ENCODE results near the gene OSM.

The OSM gene

GRCh38 chr22:30263883-30264282 lies 2.8 kb downstream of the OSM start:
- DNase-seq (ENCODE audit: low read depth, low spot score): no peak

DNA sequence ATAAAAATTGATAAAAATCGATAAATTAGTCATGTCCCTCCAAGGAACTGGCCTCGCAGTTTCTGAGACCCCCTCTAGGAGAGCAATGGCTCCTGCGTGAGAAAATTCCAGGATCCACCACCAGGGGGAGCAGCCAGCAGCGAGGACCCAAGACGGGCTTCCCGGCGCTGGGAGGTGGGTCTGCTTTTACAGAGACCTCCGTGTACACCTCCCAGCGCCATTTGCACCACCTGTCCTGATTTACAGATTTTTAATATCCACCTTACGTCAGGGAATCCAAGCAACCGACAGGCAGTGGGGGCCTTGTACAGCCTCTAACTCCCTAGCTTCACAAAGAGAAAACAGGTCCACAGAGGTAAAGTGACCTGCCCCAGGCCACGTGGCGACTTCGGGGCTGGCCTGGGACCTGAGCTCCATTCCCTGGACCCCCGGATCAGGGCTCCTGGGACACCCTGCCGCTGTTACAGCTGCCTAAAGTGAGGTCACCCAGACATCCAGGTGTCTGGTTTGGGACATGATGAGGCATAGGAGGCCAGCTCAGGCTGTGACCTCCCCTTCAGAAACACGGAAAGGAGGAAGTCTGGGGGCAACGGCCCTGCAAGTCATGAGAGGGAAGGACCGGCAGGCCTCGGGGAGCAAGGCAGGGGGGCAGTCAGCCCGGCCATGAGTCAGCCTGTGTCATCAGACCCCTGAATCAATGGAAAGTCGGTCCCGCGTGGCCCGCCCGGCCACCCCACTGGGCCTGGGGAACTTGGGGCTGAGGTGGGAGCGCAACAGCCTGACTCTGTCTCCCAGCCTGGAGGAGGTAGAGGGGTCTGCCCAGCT lies 3.5 kb downstream of the OSM start:
- peak; percentile 87 for DNase-seq (ENCODE audit: low read depth, low spot score)

DNA sequence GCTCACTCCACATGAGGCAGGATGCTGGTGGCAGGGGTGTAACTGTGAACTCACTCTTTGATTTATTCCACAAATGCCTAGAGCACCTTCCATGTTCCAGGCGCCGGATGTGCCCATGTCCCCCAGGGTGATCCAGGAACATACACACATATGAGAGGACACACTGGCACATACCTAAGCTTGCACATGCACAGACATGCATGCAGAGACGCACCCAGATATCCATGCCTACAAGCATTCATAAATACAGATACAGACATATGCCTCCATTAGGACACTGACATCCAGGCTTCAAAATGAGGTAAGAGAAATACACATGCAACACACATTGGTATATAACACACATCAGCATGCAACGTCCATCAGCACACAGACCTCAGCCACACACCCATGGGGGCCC lies 4.5 kb downstream of the OSM start:
- no peak for DNase-seq (ENCODE audit: low read depth, low spot score)

GRCh38 chr22:30261134-30261533 lies 5.5 kb downstream of the OSM start:
- DNase-seq (ENCODE audit: low read depth, low spot score): no peak

DNA sequence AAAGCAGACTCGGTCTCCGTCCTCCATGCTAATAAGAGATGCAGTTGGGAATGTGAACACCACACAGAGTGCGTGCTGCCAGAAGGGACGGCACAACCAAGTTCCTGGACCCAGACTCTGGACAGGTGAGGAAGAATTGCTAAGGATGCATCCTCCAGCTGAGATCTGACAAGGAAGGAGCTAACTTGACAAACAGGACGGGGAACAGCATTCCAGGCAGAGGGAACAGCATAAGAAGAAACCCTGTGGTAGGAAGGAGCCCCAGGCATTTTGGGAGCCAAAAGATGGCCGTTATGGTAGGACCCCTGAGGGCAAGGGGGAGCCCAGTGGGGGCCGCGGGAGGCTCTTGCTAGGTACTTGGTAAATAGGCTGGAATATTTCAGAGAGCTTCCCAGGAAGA lies 6.0 kb downstream of the OSM start:
- DNase-seq (ENCODE audit: low read depth, low spot score): no peak

DNA sequence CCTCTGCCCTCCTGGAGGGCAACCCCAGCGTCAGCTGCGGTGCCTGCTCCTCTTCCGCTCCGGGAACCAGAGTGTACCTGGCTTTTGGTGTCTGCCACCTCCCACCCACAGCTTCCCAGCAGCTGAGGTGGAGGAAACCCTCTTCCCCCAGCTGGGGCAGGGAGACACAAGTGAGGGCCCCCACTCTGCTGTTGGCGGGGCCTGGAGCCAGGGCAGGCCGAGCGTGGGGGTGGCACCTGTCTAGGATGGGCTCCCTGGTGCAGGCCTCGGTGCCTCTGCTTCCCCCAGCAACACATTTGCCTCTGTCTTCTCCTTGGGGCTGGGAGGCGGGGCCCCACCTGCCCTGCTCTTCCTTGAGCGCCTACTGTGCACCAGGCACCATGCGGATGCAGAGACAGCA lies 6.4 kb downstream of the OSM start:
- DNase-seq (ENCODE audit: low read depth, low spot score): no peak

GRCh38 chr22:30254314-30254713 lies 12.3 kb downstream of the OSM start:
- DNase-seq (ENCODE audit: low read depth, low spot score): peak; percentile 61

DNA sequence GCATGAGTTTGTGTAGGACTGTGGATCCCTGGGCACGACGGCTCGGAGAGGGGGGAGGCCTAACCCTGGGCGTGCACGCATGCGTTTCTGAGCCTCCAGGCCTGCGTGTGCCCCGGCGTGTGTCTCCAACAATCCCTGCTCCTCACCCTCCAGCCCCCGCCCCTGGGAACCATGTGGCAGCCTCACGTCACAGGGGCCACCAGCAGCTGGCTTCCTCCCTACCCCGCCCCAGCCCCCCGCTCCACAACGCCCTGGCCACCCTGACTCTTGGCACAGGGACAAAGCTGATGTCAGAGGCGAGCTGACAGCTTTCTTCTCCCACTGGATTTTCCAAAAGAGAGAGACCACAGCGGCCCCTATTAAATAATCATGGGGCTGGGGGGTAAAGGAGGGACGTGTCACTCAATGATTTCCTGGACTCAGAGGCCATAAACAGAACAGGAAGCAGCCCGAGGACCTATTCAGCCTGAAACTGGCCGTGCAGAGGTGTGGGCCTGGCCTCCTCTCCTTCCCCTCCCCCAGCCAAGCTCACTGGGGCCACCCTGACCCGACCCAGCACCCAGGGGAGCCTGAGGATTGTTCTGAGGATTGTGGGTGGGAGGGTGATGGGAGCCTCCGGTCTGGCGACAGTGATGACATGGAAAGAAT lies 13.3 kb downstream of the OSM start:
- peak; percentile 95 for DNase-seq (ENCODE audit: low read depth, low spot score)

- DNase-seq (ENCODE audit: low read depth, low spot score): peak; percentile 47
Observed at GRCh38 chr22:30252411-30253204, 14.0 kb downstream of the OSM start.

DNA sequence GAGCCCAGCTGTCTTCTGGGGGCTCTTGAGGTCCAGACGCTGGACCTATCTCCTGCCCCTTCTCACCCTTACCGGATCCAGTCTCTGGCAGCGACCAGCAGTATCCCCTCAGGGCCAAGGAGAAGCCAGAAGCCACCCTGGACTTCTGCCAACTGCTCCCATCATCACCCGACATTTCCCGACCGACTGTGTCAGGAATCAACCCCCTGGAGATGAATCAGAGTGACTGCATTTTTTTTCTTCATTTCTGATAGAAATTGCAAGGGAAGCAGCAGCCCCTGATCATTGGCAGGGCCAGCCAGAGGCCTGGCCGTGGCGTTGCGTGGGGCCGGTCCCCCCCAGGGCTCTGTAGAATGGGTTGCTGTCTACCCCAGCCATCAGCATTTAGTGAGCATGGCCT lies 14.9 kb downstream of the OSM start:
- peak; percentile 84 for DNase-seq (ENCODE audit: low read depth, low spot score)

- DNase-seq (ENCODE audit: low read depth, low spot score): peak; percentile 92
Observed at GRCh38 chr22:30250661-30251267, 15.9 kb downstream of the OSM start.

GRCh38 chr22:30250039-30250565 lies 16.5 kb downstream of the OSM start:
- no peak for DNase-seq (ENCODE audit: low read depth, low spot score)

DNA sequence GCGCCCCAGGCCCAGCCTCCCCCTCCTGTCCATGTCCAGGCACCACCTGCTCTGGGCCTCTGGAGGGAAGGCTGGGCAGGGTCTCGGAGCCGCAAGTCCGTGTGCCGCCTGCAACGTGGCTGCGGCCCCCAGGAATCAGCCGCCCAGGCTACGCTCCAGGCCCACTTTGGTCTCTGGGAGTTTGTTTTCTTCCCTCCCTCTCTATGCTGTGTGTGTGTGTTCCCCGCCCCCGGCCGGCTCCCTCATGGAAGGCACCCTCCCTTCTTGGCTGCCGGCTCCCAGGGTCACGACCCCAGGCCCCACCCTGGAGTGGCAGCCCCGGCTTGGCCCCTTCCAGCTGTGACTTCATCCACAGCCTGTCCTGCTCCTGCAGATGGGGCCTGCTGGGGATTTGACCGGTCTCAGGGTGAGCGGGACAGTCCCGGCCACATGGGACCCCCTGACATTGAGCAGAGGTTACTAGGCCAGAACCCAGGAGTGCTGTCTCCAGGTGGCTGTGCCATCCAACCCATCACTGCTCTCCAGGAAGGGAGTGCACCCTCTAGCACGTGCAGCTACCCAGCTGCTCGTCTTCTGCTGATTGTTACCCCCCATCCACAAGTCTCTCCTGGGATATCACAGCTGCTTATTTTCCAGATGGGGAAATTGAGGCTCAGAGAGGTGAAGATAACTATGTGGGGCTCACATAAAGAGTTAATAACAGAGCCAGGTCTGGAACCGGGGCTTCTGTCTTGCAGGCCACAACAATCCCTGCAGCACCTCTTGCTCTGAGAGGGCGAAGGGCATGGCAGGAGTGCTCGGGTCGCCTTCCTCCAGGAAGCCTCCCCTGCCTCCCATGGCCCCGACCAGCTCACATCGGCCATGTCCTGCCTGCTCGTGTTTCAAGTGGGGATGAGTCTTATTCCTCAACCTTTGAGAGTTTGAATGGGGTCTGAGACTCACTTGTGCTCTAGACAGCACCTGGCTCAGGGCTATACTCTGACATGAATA lies 17.3 kb downstream of the OSM start:
- peak; percentile 42 for DNase-seq (ENCODE audit: low read depth, low spot score)

DNA sequence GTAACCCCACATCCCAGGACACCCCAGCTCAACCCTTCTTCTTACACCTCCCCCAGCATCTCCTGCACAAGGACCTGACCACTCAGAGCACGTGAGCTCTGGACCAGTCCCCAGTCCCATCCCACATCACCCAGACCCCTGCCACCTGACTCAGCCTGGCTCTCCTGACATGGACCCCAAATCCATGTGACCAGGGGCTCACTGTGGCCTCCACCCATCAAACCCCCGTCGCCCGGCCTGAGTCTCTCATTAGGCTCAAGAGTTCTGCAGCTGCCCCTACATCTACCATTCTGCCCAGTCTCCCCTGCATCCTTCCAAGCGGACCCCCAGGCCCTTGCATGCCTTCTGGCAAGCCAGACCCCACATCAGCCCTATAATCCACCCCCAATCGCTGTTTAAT lies 18.2 kb downstream of the OSM start:
- DNase-seq (ENCODE audit: low read depth, low spot score): peak; percentile 30

- peak; percentile 20 for DNase-seq (ENCODE audit: low read depth, low spot score)
Observed at GRCh38 chr22:30247974-30248373, 18.7 kb downstream of the OSM start.

GRCh38 chr22:30247561-30247960 lies 19.1 kb downstream of the OSM start:
- peak; percentile 13 for DNase-seq (ENCODE audit: low read depth, low spot score)

- peak; percentile 76 for DNase-seq (ENCODE audit: low read depth, low spot score)
Observed at GRCh38 chr22:30246814-30247376, 19.8 kb downstream of the OSM start.

DNA sequence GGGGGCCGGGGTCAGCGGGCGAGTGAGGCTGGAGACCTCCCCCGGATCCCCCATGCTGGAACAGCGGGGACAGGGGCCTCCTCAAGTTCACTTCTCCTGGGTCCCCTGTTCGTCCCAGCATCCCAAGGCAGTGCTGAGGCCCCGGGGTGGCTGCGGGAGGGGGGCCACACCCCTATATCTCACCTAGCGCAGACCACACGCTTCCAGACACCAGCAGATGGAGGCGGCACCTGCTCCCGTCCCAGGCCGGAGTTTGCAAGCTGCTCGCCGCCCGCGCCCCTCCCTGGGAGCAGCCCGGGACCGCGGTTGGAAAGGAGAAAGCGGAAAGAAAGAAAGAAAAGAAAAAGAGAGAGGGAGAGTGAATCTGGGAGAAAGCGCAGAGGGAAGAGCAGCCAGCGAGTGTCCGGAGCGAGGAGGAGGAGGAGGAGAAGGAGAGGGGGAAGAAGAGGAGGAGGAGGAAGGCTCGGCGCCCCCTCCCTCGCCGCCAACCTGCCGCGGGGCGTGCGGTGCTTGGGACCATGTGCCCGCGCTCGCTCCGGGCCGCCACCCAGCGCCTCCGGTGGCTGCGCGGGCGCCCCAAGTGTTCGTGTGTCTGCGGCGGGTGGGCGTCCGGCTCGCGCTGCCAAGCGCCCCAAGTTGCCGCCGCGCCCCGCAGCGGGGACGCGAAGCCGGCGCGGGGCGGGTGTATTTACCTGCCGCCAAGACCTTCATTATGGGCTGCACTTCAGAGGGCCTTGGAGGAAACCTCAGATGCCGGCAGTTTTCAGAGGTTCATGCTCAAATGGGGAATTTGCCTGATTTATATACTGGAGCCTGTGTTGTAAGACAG lies 20.5 kb downstream of the OSM start, which contains the start of gene LIF:
Gene LIF (minus strand): TSS at position 775 of the 829 bp plus-strand sequence. CDS start 64 bp downstream, at position 711.
- DNase-seq (ENCODE audit: low read depth, low spot score): peak; percentile 80
